Measurements from ENCODE around the gene RAB30.

The RAB30 gene

DNA sequence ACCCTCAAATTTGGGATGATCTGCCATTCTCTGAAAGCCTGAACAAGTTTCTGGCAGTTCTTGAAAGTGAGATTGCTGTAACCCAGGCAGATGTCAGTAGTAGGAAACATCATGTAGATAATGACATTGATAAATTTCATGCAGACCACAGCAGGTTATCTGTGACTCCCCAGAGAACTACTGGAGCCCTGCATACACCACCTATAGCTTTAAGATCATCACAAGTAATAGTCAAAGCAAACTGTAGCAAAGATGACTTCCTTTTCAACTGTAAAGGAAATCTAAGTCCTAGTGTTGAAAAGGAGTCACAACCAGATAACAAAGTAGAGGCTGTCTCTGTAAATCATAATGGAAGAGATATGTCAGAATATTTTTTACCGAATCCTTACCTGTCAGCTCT, 139.1 kb downstream of the RAB30 start:
- DNase-seq (ENCODE audit: low spot score) = no peak
- H3K23ac ChIP-seq (ENCODE audit: low read depth, low read length, poor library complexity) = no peak overlapping the region
- no peak overlapping the region for H3K4me2 ChIP-seq (ENCODE audit: insufficient read depth, low read length, poor library complexity, severe bottlenecking)
- H3K18ac ChIP-seq (ENCODE audit: low read length) = no peak overlapping the region
- no peaks in the 10 kb centered on the region for H3K27me3 ChIP-seq (ENCODE audit: control insufficient read depth in 3 of 3, insufficient read depth in 3 of 3, low read depth in 1 of 3, low read length in 3 of 3)
- H4K8ac ChIP-seq (ENCODE audit: low read depth, low read length) = no peak overlapping the region
- H2BK5ac ChIP-seq (ENCODE audit: low read length) = no peak overlapping the region
- no CpG with 5 or more reads among the region's 1 CpG for WGBS, 2 donors (ENCODE audit: extremely low coverage in 2 of 2, insufficient read length in 2 of 2, insufficient replicate concordance in 1 of 2)
- H2BK12ac ChIP-seq (ENCODE audit: low read length) = no peak overlapping the region
- H3K4ac ChIP-seq (ENCODE audit: low read length) = no peak overlapping the region
- no peak overlapping the region for H4K91ac ChIP-seq (ENCODE audit: low read depth, low read length, poor library complexity)
- no peak overlapping the region for H3K14ac ChIP-seq (ENCODE audit: low read length)
- no peaks in the 10 kb centered on the region for H3K79me1 ChIP-seq (ENCODE audit: low read depth, low read length)
- no peak overlapping the region for H2BK120ac ChIP-seq (ENCODE audit: low read depth, low read length)
- H2BK15ac ChIP-seq (ENCODE audit: low read length) = no peak overlapping the region
- no peak overlapping the region for H3K27ac ChIP-seq (replicated peaks; ENCODE audit: low read length)
- H3K9ac ChIP-seq (ENCODE audit: low read depth, low read length, poor library complexity) = no peak overlapping the region
- H2AK5ac ChIP-seq (ENCODE audit: low read depth, low read length) = no peak overlapping the region
- no peaks in the 10 kb centered on the region for H3K4me1 ChIP-seq (ENCODE audit: control insufficient read depth in 2 of 2, insufficient read depth in 1 of 2, low read depth in 1 of 2, low read length in 2 of 2)
- peaks cover 10 to 58% of the 10 kb centered on the region in 2 donors for H3K36me3 ChIP-seq (replicated peaks in 1 of 2; ENCODE audit: control insufficient read depth in 2 of 2, insufficient read depth in 2 of 2, low read length in 2 of 2)
- H2AFZ ChIP-seq (ENCODE audit: low read length) = no peak overlapping the region
- H3K9me3 ChIP-seq (replicated peaks in 1 of 2; ENCODE audit: control insufficient read depth in 2 of 2, insufficient read depth in 1 of 2, low read depth in 1 of 2, low read length in 2 of 2) = no peaks in the 10 kb centered on the region
- H3K4me3 ChIP-seq (ENCODE audit: low read length in 2 of 2) = no peak overlapping the region

DNA sequence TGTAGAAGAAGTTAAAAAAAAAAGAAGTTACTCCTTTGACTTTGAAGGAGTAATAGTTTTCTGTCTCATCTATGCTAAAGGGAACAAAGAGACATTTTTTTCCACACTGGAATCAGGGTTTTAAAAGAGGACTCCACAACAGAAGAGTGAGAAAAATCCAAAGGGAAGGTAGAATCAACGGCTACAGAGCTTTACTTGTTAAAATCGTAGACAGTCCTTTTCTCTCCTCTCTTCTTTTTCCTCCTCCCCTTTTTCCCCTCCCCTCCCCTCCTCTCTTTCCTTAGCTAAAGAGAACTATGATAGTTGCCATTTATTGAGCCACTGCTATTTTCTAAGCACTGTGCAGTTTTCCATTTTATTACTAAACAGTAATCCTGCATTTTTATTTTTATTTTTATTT, 141.0 kb downstream of the RAB30 start:
- no peaks in the 10 kb centered on the region for H3K79me1 ChIP-seq (ENCODE audit: low read depth, low read length)
- no peak overlapping the region for H4K8ac ChIP-seq (ENCODE audit: low read depth, low read length)
- H4K91ac ChIP-seq (ENCODE audit: low read depth, low read length, poor library complexity) = no peak overlapping the region
- H3K14ac ChIP-seq (ENCODE audit: low read length) = no peak overlapping the region
- no peak overlapping the region for H3K4me2 ChIP-seq (ENCODE audit: insufficient read depth, low read length, poor library complexity, severe bottlenecking)
- H3K23ac ChIP-seq (ENCODE audit: low read depth, low read length, poor library complexity) = no peak overlapping the region
- no peak overlapping the region for H2BK5ac ChIP-seq (ENCODE audit: low read length)
- H2BK120ac ChIP-seq (ENCODE audit: low read depth, low read length) = no peak overlapping the region
- H3K27ac ChIP-seq (replicated peaks; ENCODE audit: low read length) = no peak overlapping the region
- H2AK5ac ChIP-seq (ENCODE audit: low read depth, low read length) = no peak overlapping the region
- no peak for DNase-seq (ENCODE audit: low spot score)
- H2AFZ ChIP-seq (ENCODE audit: low read length) = no peak overlapping the region
- H3K27me3 ChIP-seq (ENCODE audit: control insufficient read depth in 3 of 3, insufficient read depth in 3 of 3, low read depth in 1 of 3, low read length in 3 of 3) = no peaks in the 10 kb centered on the region
- H2BK12ac ChIP-seq (ENCODE audit: low read length) = no peak overlapping the region
- no peak overlapping the region for H2BK15ac ChIP-seq (ENCODE audit: low read length)
- H3K9ac ChIP-seq (ENCODE audit: low read depth, low read length, poor library complexity) = no peak overlapping the region
- no CpG with 5 or more reads among the region's 2 CpGs for WGBS, 2 donors (ENCODE audit: extremely low coverage in 2 of 2, insufficient read length in 2 of 2, insufficient replicate concordance in 1 of 2)
- H3K9me3 ChIP-seq (replicated peaks in 1 of 2; ENCODE audit: control insufficient read depth in 2 of 2, insufficient read depth in 1 of 2, low read depth in 1 of 2, low read length in 2 of 2) = no peaks in the 10 kb centered on the region
- H3K4ac ChIP-seq (ENCODE audit: low read length) = no peak overlapping the region
- H3K4me1 ChIP-seq (ENCODE audit: control insufficient read depth in 2 of 2, insufficient read depth in 1 of 2, low read depth in 1 of 2, low read length in 2 of 2) = no peaks in the 10 kb centered on the region
- peaks cover 10 to 65% of the 10 kb centered on the region in 2 donors for H3K36me3 ChIP-seq (replicated peaks in 1 of 2; ENCODE audit: control insufficient read depth in 2 of 2, insufficient read depth in 2 of 2, low read length in 2 of 2)
- no peak overlapping the region for H3K18ac ChIP-seq (ENCODE audit: low read length)
- H3K4me3 ChIP-seq (ENCODE audit: low read length in 2 of 2) = no peak overlapping the region

DNA sequence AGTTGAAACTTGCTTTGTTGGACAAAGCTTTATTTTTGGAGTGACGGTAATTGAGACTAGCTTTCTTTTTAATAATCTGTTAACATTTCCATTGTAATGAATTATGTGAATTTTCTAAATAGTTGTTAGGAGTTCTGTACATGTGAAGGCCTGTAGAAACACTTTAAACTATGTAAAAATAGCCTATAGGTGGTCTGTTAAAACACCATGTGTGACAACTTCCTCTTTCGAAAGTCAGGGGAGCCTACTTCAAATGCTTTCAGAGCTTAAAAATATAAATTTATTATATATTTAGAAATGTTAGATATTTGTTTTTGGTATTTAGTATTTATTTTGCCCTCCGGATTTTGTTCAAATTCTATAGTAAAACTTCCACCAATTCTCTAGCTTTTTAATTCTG, 141.5 kb downstream of the RAB30 start:
- no peak overlapping the region for H4K8ac ChIP-seq (ENCODE audit: low read depth, low read length)
- H2AK5ac ChIP-seq (ENCODE audit: low read depth, low read length) = no peak overlapping the region
- DNase-seq (ENCODE audit: low spot score) = no peak

DNA sequence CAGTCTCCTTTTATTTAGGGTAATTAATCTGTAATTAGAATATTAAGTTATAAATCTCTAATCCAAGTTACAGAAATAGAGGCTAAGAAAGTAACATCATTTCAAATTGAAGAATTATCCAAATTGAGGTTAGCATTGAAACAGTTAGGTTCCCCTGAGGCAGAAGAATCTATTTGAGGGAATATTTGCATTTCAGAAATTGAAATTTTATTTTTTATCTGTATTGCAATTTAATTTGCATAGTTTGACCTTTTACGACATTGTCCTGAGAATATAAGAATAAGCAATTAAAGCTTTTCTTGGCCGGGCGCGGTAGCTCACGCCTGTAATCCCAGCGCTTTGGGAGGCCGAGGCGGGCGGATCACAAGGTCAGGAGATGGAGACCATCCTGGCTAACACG, 142.6 kb downstream of the RAB30 start:
- H4K91ac ChIP-seq (ENCODE audit: low read depth, low read length, poor library complexity) = no peak overlapping the region
- no peak overlapping the region for H2BK120ac ChIP-seq (ENCODE audit: low read depth, low read length)
- H3K18ac ChIP-seq (ENCODE audit: low read length) = no peak overlapping the region
- no peak overlapping the region for H3K9ac ChIP-seq (ENCODE audit: low read depth, low read length, poor library complexity)
- no peaks in the 10 kb centered on the region for H3K79me1 ChIP-seq (ENCODE audit: low read depth, low read length)
- no peak overlapping the region for H3K4ac ChIP-seq (ENCODE audit: low read length)
- no CpG with 5 or more reads among the region's 10 CpGs for WGBS, 2 donors (ENCODE audit: extremely low coverage in 2 of 2, insufficient read length in 2 of 2, insufficient replicate concordance in 1 of 2)
- H2BK5ac ChIP-seq (ENCODE audit: low read length) = no peak overlapping the region
- H3K4me1 ChIP-seq (ENCODE audit: control insufficient read depth in 2 of 2, insufficient read depth in 1 of 2, low read depth in 1 of 2, low read length in 2 of 2) = no peaks in the 10 kb centered on the region
- no peak for DNase-seq (ENCODE audit: low spot score)
- no peak overlapping the region for H3K4me2 ChIP-seq (ENCODE audit: insufficient read depth, low read length, poor library complexity, severe bottlenecking)
- no peak overlapping the region for H2BK15ac ChIP-seq (ENCODE audit: low read length)
- H3K23ac ChIP-seq (ENCODE audit: low read depth, low read length, poor library complexity) = no peak overlapping the region
- H3K27ac ChIP-seq (replicated peaks; ENCODE audit: low read length) = no peak overlapping the region
- H3K27me3 ChIP-seq (ENCODE audit: control insufficient read depth in 3 of 3, insufficient read depth in 3 of 3, low read depth in 1 of 3, low read length in 3 of 3) = no peaks in the 10 kb centered on the region
- no peak overlapping the region for H4K8ac ChIP-seq (ENCODE audit: low read depth, low read length)
- H3K36me3 ChIP-seq (replicated peaks in 1 of 2; ENCODE audit: control insufficient read depth in 2 of 2, insufficient read depth in 2 of 2, low read length in 2 of 2) = peaks cover 7 to 64% of the 10 kb centered on the region in 2 donors
- no peak overlapping the region for H2AK5ac ChIP-seq (ENCODE audit: low read depth, low read length)
- no peak overlapping the region for H2AFZ ChIP-seq (ENCODE audit: low read length)
- no peak overlapping the region for H3K4me3 ChIP-seq (ENCODE audit: low read length in 2 of 2)
- no peak overlapping the region for H3K14ac ChIP-seq (ENCODE audit: low read length)
- H2BK12ac ChIP-seq (ENCODE audit: low read length) = no peak overlapping the region
- H3K9me3 ChIP-seq (replicated peaks in 1 of 2; ENCODE audit: control insufficient read depth in 2 of 2, insufficient read depth in 1 of 2, low read depth in 1 of 2, low read length in 2 of 2) = no peaks in the 10 kb centered on the region

More for the DNA sequence above, 141.5 kb downstream of the RAB30 start:
- H3K14ac ChIP-seq (ENCODE audit: low read length) = no peak overlapping the region
- H4K91ac ChIP-seq (ENCODE audit: low read depth, low read length, poor library complexity) = no peak overlapping the region
- H3K27me3 ChIP-seq (ENCODE audit: control insufficient read depth in 3 of 3, insufficient read depth in 3 of 3, low read depth in 1 of 3, low read length in 3 of 3) = no peaks in the 10 kb centered on the region
- no peak overlapping the region for H2BK15ac ChIP-seq (ENCODE audit: low read length)
- peaks cover 10 to 67% of the 10 kb centered on the region in 2 donors for H3K36me3 ChIP-seq (replicated peaks in 1 of 2; ENCODE audit: control insufficient read depth in 2 of 2, insufficient read depth in 2 of 2, low read length in 2 of 2)
- no peak overlapping the region for H3K4ac ChIP-seq (ENCODE audit: low read length)
- H2AFZ ChIP-seq (ENCODE audit: low read length) = no peak overlapping the region
- H3K79me1 ChIP-seq (ENCODE audit: low read depth, low read length) = no peaks in the 10 kb centered on the region
- H3K9ac ChIP-seq (ENCODE audit: low read depth, low read length, poor library complexity) = no peak overlapping the region
- H3K18ac ChIP-seq (ENCODE audit: low read length) = no peak overlapping the region
- no peak overlapping the region for H3K4me3 ChIP-seq (ENCODE audit: low read length in 2 of 2)
- H2BK120ac ChIP-seq (ENCODE audit: low read depth, low read length) = no peak overlapping the region
- H3K23ac ChIP-seq (ENCODE audit: low read depth, low read length, poor library complexity) = no peak overlapping the region
- no peak overlapping the region for H3K27ac ChIP-seq (replicated peaks; ENCODE audit: low read length)
- no peak overlapping the region for H2BK12ac ChIP-seq (ENCODE audit: low read length)
- no CpG with 5 or more reads among the region's 3 CpGs for WGBS, 2 donors (ENCODE audit: extremely low coverage in 2 of 2, insufficient read length in 2 of 2, insufficient replicate concordance in 1 of 2)
- H3K4me2 ChIP-seq (ENCODE audit: insufficient read depth, low read length, poor library complexity, severe bottlenecking) = no peak overlapping the region
- no peak overlapping the region for H2BK5ac ChIP-seq (ENCODE audit: low read length)
- no peaks in the 10 kb centered on the region for H3K4me1 ChIP-seq (ENCODE audit: control insufficient read depth in 2 of 2, insufficient read depth in 1 of 2, low read depth in 1 of 2, low read length in 2 of 2)
- H3K9me3 ChIP-seq (replicated peaks in 1 of 2; ENCODE audit: control insufficient read depth in 2 of 2, insufficient read depth in 1 of 2, low read depth in 1 of 2, low read length in 2 of 2) = no peaks in the 10 kb centered on the region
